K562 (cell line): ENCODE data around the gene GLIS1. TPM values are rescaled to one million over a fixed set of nuclear protein-coding genes. Genes with fewer than 3 reads are reported as not detected.

Experiments used
- ATAC-seq: fragments of 200-7000 bp; cut with Tn5 transposase; 3 replicates; pipeline ENCODE4 v1.9.1; 2020; ENCODE audit warnings: moderate library complexity
- BruUV-seq: library from RNA; stranded (reverse); fragments of 400-500 nt; replicated peaks from 2 replicates; lab custom pipeline; 2021; lab: Mats Ljungman, UMichigan
- CTCF ChIA-PET: fragments of 300-600 bp; formaldehyde crosslinking; extraction: SDS; loops from one replicate; lab custom pipeline; 2021; ENCODE audit warnings: low intra/inter-chr PET ratio; lab: Yijun Ruan, JAX
- POLR2A ChIA-PET: fragments of 300-600, 350-650 bp; sonication (Branson Sonifier 250); formaldehyde crosslinking; extraction: SDS; loops from one replicate; lab custom pipeline; 2021; ENCODE audit warnings: antibody characterized with exemption, inconsistent platforms; lab: Yijun Ruan, JAX
- DNase-seq, 4 experiments: peaks; one replicate each; pipeline versions ENCODE4 v3.0.0 to v3.0.0-alpha.2; 2011 to 2018; ENCODE audit warnings: low spot score in 3 of 4, mixed read lengths in 3 of 4; ENCODE audit errors: extremely low read depth in 1 of 4
- FAIRE-seq: peaks from 2 replicates; lab custom pipeline; 2011; peaks lifted over from hg19 to GRCh38; lab: Jason Lieb, UNC
- H2AFZ ChIP-seq: 2 replicates; pipeline ENCODE4 v1.6.0; 2011; ENCODE audit warnings: low read depth, low read length, control low read depth, inconsistent platforms
- H3K27ac ChIP-seq: fragments of 200-600 bp; 3 replicates; pipeline ENCODE4 v1.8.0; 2011; ENCODE audit warnings: low read depth, mild to moderate bottlenecking, control low read depth, inconsistent platforms, low read length, moderate library complexity, mixed read lengths; ENCODE audit errors: extremely low read depth
- H3K27me3 ChIP-seq, 2 experiments: fragments of 300-600 bp in 1 of 2; 2 replicates in 1 of 2; 3 replicates in 1 of 2; pipeline versions ENCODE4 v1.6.0 to v1.8.0; 2011; ENCODE audit warnings: inconsistent platforms in 2 of 2, low read length in 2 of 2, mild to moderate bottlenecking in 1 of 2, mixed read lengths in 1 of 2, moderate library complexity in 1 of 2; ENCODE audit not compliant: control insufficient read depth in 2 of 2, insufficient read depth in 2 of 2
- H3K36me3 ChIP-seq: fragments of 300-600 bp; 3 replicates; pipeline ENCODE4 v1.8.0; 2011; ENCODE audit warnings: mild to moderate bottlenecking, low read length, inconsistent platforms; ENCODE audit not compliant: control insufficient read depth, insufficient read depth
- H3K4me1 ChIP-seq, 2 experiments: fragments of 200-600 bp in 1 of 2; replicated peaks in 1 of 2; 2 replicates in 1 of 2; 3 replicates in 1 of 2; pipeline versions ENCODE4 v1.5.1 to v1.8.0; 2011; ENCODE audit warnings: inconsistent platforms in 2 of 2, low read length in 2 of 2, mild to moderate bottlenecking in 1 of 2, mixed read lengths in 1 of 2, moderate library complexity in 1 of 2; ENCODE audit not compliant: control insufficient read depth in 2 of 2, insufficient read depth in 2 of 2
- H3K4me2 ChIP-seq: 2 replicates; pipeline ENCODE4 v1.6.1; 2011; ENCODE audit warnings: low read length, control low read depth, inconsistent platforms, mixed read lengths; ENCODE audit not compliant: insufficient read depth
- H3K4me3 ChIP-seq: fragments of 200-600 bp; sonication (generic), shearing (Covaris generic); 2 replicates; pipeline ENCODE4 v1.5.1; 2016; ENCODE audit warnings: control low read depth, inconsistent platforms
- H3K79me2 ChIP-seq: fragments of 200-600 bp; 3 replicates; pipeline ENCODE4 v1.8.0; 2011; ENCODE audit warnings: low read length, inconsistent platforms; ENCODE audit not compliant: control insufficient read depth, insufficient read depth
- H3K9ac ChIP-seq, 2 experiments: 2 replicates each; pipeline versions ENCODE4 v1.6.0 to v1.6.1; 2011; ENCODE audit warnings: low read depth in 2 of 2, low read length in 2 of 2, control low read depth in 1 of 2, inconsistent platforms in 1 of 2, mild to moderate bottlenecking in 1 of 2, mixed read lengths in 1 of 2; ENCODE audit not compliant: insufficient read depth in 1 of 2
- H3K9me1 ChIP-seq: one replicate; pipeline ENCODE4 v1.6.0; 2011; ENCODE audit warnings: inconsistent platforms, mild to moderate bottlenecking, low read length, moderate library complexity; ENCODE audit not compliant: control insufficient read depth, insufficient read depth
- H3K9me3 ChIP-seq: replicated peaks from 2 replicates; pipeline ENCODE4 v1.5.1; 2011; ENCODE audit warnings: low read depth, low read length, inconsistent platforms; ENCODE audit not compliant: control insufficient read depth, insufficient read depth
- H4K20me1 ChIP-seq: replicated peaks from 2 replicates; pipeline ENCODE4 v1.6.1; 2011; ENCODE audit warnings: low read length, inconsistent platforms, mixed read lengths; ENCODE audit not compliant: control insufficient read depth, insufficient read depth
- BCL6 ChIP-seq: fragments of 250-450 bp; sonication (Bioruptor Pico); IDR thresholded peaks from 2 replicates; pipeline ENCODE4 v1.4.0; 2020
- BRD9 ChIP-seq: fragments of 450-650 bp; IDR thresholded peaks from 2 replicates; pipeline ENCODE4 v1.6.1; 2018; ENCODE audit warnings: low read depth; ENCODE audit not compliant: partially characterized antibody
- CBX2 ChIP-seq: fragments of 200-600 bp; sonication (generic); IDR thresholded peaks from one replicate; pipeline ENCODE4 v1.6.1; 2012; ENCODE audit warnings: mild to moderate bottlenecking, low read length, inconsistent platforms; ENCODE audit not compliant: insufficient read depth, poor library complexity, severe bottlenecking
- CREBBP ChIP-seq: IDR thresholded peaks from one replicate; pipeline ENCODE4 v1.6.1; 2012; ENCODE audit warnings: low read depth, mild to moderate bottlenecking, control low read depth, inconsistent platforms, low read length
- CXXC5 ChIP-seq: fragments of 250-450 bp; sonication (Bioruptor Pico); IDR thresholded peaks from 2 replicates; pipeline ENCODE4 v1.8.0; 2022; ENCODE audit warnings: inconsistent platforms, mild to moderate bottlenecking, moderate library complexity
- HMG20A ChIP-seq: fragments of 450-650 bp; formaldehyde crosslinking; conservative IDR thresholded peaks from 2 replicates; pipeline ENCODE4 v1.4.0; 2020; ENCODE audit warnings: mild to moderate bottlenecking, mixed read lengths
- IFI16 ChIP-seq: fragments of 250-450 bp; sonication (Bioruptor Pico); IDR thresholded peaks from 2 replicates; pipeline ENCODE4 v2.1.2; 2022; ENCODE audit warnings: mild to moderate bottlenecking, inconsistent platforms
- KDM1A ChIP-seq, 2 experiments: fragments of 450-650 bp; IDR thresholded peaks; 2 replicates each; pipeline ENCODE4 v1.6.1; 2016; ENCODE audit warnings: mild to moderate bottlenecking in 2 of 2
- LEF1 ChIP-seq: fragments of 450-650 bp; IDR thresholded peaks from 2 replicates; pipeline ENCODE4 v1.6.1; 2016; ENCODE audit warnings: mild to moderate bottlenecking
- MCM5 ChIP-seq: fragments of 450-650 bp; IDR thresholded peaks from 2 replicates; pipeline ENCODE4 v1.6.1; 2016; ENCODE audit warnings: low read depth
- MYC ChIP-seq, 2 experiments: fragments of 250-450 bp in 1 of 2; sonication (Bioruptor Pico) in 1 of 2; IDR thresholded peaks; 2 replicates each; pipeline versions ENCODE4 v1.5.1 to v1.6.1; 2012 to 2021; ENCODE audit warnings: low read depth in 2 of 2, borderline replicate concordance in 1 of 2, improper control_type of control experiment in 1 of 2, low read length in 1 of 2, mild to moderate bottlenecking in 1 of 2, moderate library complexity in 1 of 2
- RB1 ChIP-seq: fragments of 450-650 bp; IDR thresholded peaks from 2 replicates; pipeline ENCODE4 v1.6.1; 2017; ENCODE audit warnings: low read depth, mild to moderate bottlenecking
- XRCC5 ChIP-seq: fragments of 200-400 bp; formaldehyde crosslinking; IDR thresholded peaks from 2 replicates; pipeline ENCODE4 v1.6.1; 2017; ENCODE audit warnings: low read depth, mild to moderate bottlenecking, low read length
- ZNF121 ChIP-seq: sonication (generic); formaldehyde crosslinking; conservative IDR thresholded peaks from 2 replicates; pipeline ENCODE4 v1.8.0; 2022; ENCODE audit warnings: missing genetic modification reagents
- ZNF764 ChIP-seq: fragments of 250-450 bp; sonication (Bioruptor Pico); IDR thresholded peaks from 2 replicates; pipeline ENCODE4 v1.4.0; 2020; ENCODE audit warnings: low read depth, mild to moderate bottlenecking, moderate library complexity
- WGBS: fragments of 100-300 bp; shearing (Covaris generic); methylation state at CpG from one replicate; pipeline ENCODE4 v1.1.6; 2016; ENCODE audit warnings: low coverage, mixed read lengths; ENCODE audit not compliant: insufficient coverage; ENCODE audit errors: missing lambda C conversion rate; 5-methylcytosine and 5-hydroxymethylcytosine counted together
- in situ Hi-C: fragments of 300-500 bp; cut with MboI; formaldehyde crosslinking; loops from 4 replicates; pipeline ENCODE4 v1.15.0; 2018; ENCODE audit warnings: inconsistent platforms, mixed read lengths
- intact Hi-C: fragments of 100-400 bp; cut with micrococcal nuclease; formaldehyde crosslinking; loops from 2 replicates; pipeline ENCODE4 v1.14.2; 2022
- polyA plus RNA-seq, 8 experiments: library from polyadenylated mRNA; depleted of rRNA in 4 of 8; stranded (reverse) in 5 of 8; unstranded in 3 of 8; fragments of >200 nt; fragmentation: Nextera tagmentation in 2 of 8; fragmentation: Illumina TruSeq in 1 of 8; extraction: Ambion mirVana in 2 of 8; extraction: Trizol in 1 of 8; gene quantifications; 2 replicates each; pipeline versions ENCODE4 v1.2.1 to v1.2.3, GENCODE V29; 2011 to 2014; ENCODE audit warnings: inconsistent platforms in 1 of 8, missing spikeins in 1 of 8
- total RNA-seq, 7 experiments: library from RNA; depleted of rRNA in 6 of 7; stranded (reverse); fragments of >200 nt in 6 of 7; fragmentation: Illumina TruSeq in 2 of 7; extraction: Trizol in 2 of 7; gene quantifications; 2 replicates each; pipeline versions ENCODE4 v1.2.1 to v1.2.3, GENCODE V29; 2011 to 2021; ENCODE audit warnings: low replicate concordance in 1 of 7
- TF ChIP-seq, protein P1 (sequence below): IDR thresholded peaks from 3 replicates; pipeline ENCODE4 v1.6.1; 2011; ENCODE audit warnings: borderline replicate concordance, mild to moderate bottlenecking; ENCODE audit not compliant: insufficient read length, insufficient read depth
- TF ChIP-seq, protein P2 (sequence below), 2 experiments: IDR thresholded peaks in 1 of 2; conservative IDR thresholded peaks in 1 of 2; 2 replicates each; pipeline ENCODE4 v1.6.1; 2016; ENCODE audit warnings: low read depth in 2 of 2, mild to moderate bottlenecking in 1 of 2, missing compliant biosample characterization in 1 of 2, missing genetic modification characterization in 1 of 2, moderate library complexity in 1 of 2

Gene GLIS1
- total and polyA plus RNA-seq, 9 of the 15 experiments (the other 6 are each of a cell fraction or from before 2014, with no cell fraction given), result not detected

DNA sequence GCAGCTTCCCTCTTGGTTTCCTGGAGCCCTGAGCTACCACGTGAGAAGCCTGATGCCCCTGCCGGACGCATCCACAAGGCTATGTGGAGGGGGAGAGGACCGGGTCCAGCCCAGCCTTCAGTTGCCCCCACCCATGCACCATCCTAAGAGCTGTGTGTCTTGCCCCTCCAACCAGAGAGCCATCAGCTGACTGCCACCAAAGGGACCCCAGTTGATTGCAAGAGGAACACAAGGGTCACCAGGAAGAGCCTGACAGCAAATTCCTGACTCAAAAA, 81.5 kb downstream of the GLIS1 start:
- H3K27me3 ChIP-seq, result peaks cover 23 to 61% of the 10 kb centered on the region in 2 experiments
- 0% methylated on average over 4 of the region's 4 CpGs for WGBS
- FAIRE-seq (no peak), DNase-seq (no peak), ATAC-seq (no peak)
- ChIA-PET CTCF (no interaction called here), POLR2A (interaction anchor here (0.6 kb wide), 1 partner anchor 104 kb away, joined by 3 read pairs; no protein-coding TSS in a partner anchor)
- no TSS peak for BruUV-seq
- H3K9me1 ChIP-seq, result no peaks in the 10 kb centered on the region
- intact Hi-C loops (no loop called here), in situ Hi-C loops (no loop called here)
- no peak overlapping the region for H3K4me3 ChIP-seq
- peaks cover 5% of the 10 kb centered on the region; the same call in 1 of the 2 replicates for H4K20me1 ChIP-seq
- H3K9me3 ChIP-seq, result no peaks in the 10 kb centered on the region
- H2AFZ ChIP-seq, result no peak overlapping the region
- peaks cover 2 to 6% of the 10 kb centered on the region in 2 experiments; a peak in 3 of 5 replicates for H3K4me1 ChIP-seq
- TF ChIP-seq IFI16 (no peak), BRD9 (no peak), ZNF121 (CRISPR knock-in tag) (no peak), CBX2 (no peak), HMG20A (no peak), CREBBP (no peak), XRCC5 (no peak), CXXC5 (CRISPR knock-in tag) (no peak), KDM1A (IDR thresholded peaks at IDR 0.05) (no peak), MCM5 (no peak), MYC (IDR thresholded peaks at IDR 0.05; ENCODE audit: low read depth, low read length) (no peak), MYC (CRISPR knock-in tag; IDR thresholded peaks at IDR 0.05; ENCODE audit: borderline replicate concordance, low read depth) (no peak), LEF1 (no peak), RB1 (no peak), ZNF764 (no peak), BCL6 (no peak)
- TF ChIP-seq, protein P1, sequence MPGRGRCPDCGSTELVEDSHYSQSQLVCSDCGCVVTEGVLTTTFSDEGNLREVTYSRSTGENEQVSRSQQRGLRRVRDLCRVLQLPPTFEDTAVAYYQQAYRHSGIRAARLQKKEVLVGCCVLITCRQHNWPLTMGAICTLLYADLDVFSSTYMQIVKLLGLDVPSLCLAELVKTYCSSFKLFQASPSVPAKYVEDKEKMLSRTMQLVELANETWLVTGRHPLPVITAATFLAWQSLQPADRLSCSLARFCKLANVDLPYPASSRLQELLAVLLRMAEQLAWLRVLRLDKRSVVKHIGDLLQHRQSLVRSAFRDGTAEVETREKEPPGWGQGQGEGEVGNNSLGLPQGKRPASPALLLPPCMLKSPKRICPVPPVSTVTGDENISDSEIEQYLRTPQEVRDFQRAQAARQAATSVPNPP, result no peak
- TF ChIP-seq, protein P2, sequence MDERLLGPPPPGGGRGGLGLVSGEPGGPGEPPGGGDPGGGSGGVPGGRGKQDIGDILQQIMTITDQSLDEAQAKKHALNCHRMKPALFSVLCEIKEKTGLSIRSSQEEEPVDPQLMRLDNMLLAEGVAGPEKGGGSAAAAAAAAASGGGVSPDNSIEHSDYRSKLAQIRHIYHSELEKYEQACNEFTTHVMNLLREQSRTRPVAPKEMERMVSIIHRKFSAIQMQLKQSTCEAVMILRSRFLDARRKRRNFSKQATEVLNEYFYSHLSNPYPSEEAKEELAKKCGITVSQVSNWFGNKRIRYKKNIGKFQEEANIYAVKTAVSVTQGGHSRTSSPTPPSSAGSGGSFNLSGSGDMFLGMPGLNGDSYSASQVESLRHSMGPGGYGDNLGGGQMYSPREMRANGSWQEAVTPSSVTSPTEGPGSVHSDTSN (CRISPR knock-in tag; IDR thresholded peaks at IDR 0.05; ENCODE audit: low read depth), result no peak
- TF ChIP-seq, protein P2 (tag; conservative IDR thresholded peaks at IDR 0.05; ENCODE audit: low read depth), result no peak
- no peak overlapping the region for H3K9ac ChIP-seq
- H3K27ac ChIP-seq, result no peak overlapping the region
- H3K36me3 ChIP-seq, result no peaks in the 10 kb centered on the region
- H3K79me2 ChIP-seq, result no peaks in the 10 kb centered on the region
- no peak overlapping the region for H3K4me2 ChIP-seq
